ENCODE results near the gene LSMEM2.
"Not testable (repeated sequence)": the region's sequence is repeated elsewhere in the genome, so short reads cannot be mapped to it uniquely, and the experiment has no call there.

LSMEM2 gene

DNA sequence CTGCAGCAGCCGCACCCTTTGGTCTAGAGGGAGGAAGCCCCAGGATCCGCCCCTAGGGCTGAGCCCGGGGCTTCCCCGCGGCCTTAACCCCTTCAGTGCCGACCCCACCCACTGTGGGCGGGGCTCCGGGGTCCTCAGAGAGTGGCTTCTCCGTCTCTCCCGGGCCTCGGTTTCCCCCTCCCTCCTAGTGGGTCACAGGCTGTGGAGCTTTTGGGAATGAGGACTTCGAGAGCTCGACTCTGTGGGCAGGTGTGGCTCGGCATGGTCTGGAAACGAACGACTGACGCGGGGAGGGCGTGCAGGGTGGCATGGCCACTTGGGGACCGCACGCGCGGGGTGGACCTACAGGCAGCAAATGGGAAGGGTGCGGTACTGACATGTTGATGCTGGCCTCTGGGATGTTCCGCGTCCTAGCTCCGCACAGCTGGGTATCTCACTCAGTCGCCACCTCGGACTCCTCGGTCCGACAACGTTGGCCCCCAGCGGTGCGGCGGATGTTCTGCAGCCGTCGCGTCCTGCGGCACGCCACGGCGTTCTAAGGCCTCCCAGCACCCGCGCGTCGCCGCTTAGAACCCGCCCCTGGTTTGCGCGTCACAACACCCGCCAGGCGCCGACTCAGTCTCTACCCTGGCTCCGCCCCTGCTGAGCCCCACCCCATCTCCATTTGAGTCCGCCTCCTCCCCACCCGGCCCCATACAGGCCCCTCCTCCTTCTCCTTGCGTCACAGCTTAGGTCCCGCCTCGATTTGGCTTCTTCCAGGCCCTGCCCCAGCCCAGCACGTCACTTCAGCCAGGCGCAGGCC, 20.1 kb downstream of the LSMEM2 start, which contains the start of the genes HYAL3 and NAA80:
TSS of gene HYAL3 (minus strand) at position 570 of the 802 bp plus-strand sequence. CDS start 3,803 bp downstream, outside the sequence.
TSS of gene NAA80 (minus strand) at position 570 of the 802 bp plus-strand sequence. CDS start 1,942 bp downstream, outside the sequence.
- DNase-seq (ENCODE audit: low read depth in 2 of 2) = peak; percentile 98 to 99

DNA sequence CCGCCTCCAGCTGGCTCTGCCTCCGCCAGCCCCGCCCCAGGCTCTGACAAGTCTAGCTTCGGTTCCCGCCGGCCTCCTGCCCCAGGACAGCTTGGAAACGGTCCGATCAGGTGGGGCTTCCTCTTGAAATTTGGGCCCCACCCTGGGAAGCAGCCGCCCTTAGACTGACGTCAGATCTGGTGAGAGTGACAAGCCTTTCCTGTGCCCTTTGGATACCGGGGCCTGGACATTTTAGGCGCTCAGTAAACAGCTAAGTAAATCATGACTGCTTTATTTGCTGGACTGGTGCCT, 20.7 kb downstream of the LSMEM2 start:
- DNase-seq (ENCODE audit: low read depth in 2 of 2) = no peak

- DNase-seq (ENCODE audit: low read depth in 2 of 2) = no peak
Measured at GRCh38 chr3:50299929-50300680, 21.2 kb downstream of the LSMEM2 start.

- no peak for DNase-seq (ENCODE audit: low read depth in 2 of 2)
Measured at GRCh38 chr3:50300681-50301254, 21.9 kb downstream of the LSMEM2 start.

GRCh38 chr3:50302095-50303012, 23.5 kb downstream of the LSMEM2 start:
- DNase-seq (ENCODE audit: low read depth in 2 of 2) = no peak

DNA sequence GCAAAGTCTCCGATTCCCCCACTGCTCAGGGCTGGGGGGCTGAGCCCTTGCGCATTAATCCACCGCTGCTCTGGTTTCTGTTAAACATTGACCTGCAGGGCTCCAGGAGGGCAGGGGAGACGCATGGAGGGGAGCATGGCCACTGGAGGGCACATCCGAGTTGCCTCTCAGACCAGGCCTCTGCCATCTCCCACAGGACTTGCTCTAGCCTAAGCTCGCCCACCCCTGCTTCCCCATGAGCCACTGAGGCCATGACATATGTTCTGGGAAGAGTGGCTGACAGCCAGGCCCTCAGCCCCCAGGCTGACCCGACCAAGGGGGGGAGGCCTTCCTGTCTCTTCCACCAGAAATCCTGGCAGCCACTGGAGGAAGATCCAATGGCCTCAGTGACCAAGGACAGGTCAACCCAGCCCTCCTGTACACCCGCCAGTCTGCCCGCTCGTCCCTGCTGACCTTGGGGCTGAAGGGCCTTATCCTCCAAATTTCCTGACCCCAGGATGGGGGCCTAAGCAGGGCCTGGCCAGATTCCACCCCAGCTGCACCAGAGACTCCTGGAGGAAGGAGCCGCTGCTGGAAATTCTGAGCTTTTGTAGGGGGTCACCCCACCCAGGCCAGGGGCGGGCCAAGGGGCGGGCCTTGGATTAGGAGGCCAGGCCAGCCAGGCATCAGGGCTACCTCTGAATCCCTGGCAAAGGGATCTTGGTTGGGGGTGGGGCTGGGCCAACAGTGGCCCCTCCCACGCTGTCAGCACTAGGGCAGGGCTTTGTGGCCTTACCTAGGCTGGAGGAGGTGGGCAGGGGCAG, 24.3 kb downstream of the LSMEM2 start, which contains the start of gene HYAL1:
TSS of gene HYAL1 (minus strand) at position 562 of the 803 bp plus-strand sequence. CDS start 618 bp downstream, outside the sequence.
- no peak for DNase-seq (ENCODE audit: low read depth in 2 of 2)

- no peak for DNase-seq (ENCODE audit: low read depth in 2 of 2)
Measured at GRCh38 chr3:50304601-50305000, 25.7 kb downstream of the LSMEM2 start.

GRCh38 chr3:50312041-50312440, 33.2 kb downstream of the LSMEM2 start:
- not testable (repeated sequence) for DNase-seq (ENCODE audit: low read depth in 2 of 2)

- no peak for DNase-seq (ENCODE audit: low read depth in 2 of 2)
Measured at GRCh38 chr3:50314342-50314741, 35.5 kb downstream of the LSMEM2 start.

DNA sequence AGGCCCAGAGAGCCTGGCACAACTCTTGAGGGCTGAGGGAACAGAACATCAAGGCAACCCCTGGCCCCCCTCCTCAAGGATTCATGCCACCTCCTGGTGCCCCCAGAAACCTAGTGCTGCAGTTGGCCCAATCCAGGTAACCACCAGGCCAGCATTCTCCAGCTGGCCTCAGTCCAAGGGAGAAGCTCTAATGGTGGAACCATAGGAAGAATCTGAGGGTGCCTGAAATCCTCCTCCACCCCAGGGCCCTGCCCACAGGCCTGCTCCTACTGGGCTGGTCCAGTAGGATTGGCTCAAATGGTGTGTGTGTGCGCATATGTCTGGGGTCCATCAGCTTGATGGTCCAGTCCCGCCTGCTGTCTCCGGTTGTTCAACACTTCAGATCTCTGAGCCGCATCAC, 35.9 kb downstream of the LSMEM2 start:
- DNase-seq (ENCODE audit: low read depth in 2 of 2) = no peak

DNA sequence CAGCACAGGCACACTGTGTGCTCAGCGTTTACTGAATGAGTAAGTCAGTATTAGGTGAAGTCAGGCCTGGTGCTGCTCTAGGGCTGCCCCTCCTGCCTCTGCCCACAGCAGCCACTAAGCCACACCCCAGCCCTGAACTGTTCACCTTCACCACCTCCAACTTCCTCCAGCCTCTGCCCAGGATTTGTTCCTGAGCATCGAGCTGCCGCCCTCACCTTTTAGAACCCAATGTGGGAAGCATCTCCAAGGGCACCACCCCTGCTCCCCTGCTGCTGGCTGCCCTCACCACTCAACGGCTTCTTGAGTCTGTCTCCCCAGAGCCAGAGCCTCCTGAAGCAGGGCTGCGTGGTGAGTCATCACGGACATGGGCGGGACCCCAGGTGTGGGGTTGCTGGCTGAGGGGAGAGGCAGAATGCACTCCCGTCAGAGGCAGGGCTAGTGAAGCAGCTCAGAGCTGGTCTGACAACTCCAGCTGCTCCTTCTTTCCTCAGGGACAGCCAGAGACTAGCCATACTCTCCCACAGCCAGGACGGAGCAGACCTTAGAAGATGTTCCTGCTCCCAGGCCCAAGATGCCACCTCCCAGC, 37.9 kb downstream of the LSMEM2 start:
- no peak for DNase-seq (ENCODE audit: low read depth in 2 of 2)

DNA sequence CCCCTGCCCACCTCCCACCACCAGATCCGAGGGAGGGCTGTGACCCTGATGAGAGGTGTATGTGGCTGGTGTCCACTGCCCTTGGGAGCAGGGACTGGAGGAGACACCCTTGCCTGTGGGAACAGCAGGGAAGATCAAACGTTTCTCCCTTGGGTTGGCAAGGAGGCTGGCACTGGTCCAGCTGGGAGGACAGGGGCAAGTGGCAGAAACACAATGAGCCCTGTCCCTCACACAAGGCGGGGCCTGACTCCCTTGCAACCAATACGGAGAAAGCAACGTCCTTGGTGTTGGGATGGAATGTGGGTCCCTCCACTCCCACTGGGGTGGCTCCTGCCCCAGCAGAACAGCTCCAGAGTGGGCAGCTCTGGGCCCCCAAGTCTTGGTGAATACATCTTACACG, 38.4 kb downstream of the LSMEM2 start:
- DNase-seq (ENCODE audit: low read depth in 2 of 2) = no peak

DNA sequence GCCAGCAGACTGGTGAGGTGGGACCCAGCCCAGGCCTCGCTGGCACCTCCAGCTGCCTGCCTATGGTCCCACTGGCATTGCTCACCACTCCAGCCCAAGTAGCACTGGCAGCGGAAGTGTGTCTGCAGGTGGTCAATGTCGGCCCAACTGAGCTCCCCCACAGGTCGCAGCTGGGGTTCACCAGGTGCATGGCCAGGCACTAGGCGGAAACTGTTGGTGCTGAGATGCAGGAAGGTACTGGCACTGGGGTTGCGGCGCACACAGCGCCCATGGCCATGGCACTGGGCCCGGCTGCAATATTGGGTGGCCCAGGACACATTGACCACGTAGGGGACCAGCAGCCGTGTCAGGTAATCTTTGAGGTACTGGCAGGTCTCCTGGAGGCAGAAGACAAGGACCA, 39.3 kb downstream of the LSMEM2 start:
- DNase-seq (ENCODE audit: low read depth in 2 of 2) = no peak

GRCh38 chr3:50318615-50319014, 39.7 kb downstream of the LSMEM2 start:
- DNase-seq (ENCODE audit: low read depth in 2 of 2) = no peak

DNA sequence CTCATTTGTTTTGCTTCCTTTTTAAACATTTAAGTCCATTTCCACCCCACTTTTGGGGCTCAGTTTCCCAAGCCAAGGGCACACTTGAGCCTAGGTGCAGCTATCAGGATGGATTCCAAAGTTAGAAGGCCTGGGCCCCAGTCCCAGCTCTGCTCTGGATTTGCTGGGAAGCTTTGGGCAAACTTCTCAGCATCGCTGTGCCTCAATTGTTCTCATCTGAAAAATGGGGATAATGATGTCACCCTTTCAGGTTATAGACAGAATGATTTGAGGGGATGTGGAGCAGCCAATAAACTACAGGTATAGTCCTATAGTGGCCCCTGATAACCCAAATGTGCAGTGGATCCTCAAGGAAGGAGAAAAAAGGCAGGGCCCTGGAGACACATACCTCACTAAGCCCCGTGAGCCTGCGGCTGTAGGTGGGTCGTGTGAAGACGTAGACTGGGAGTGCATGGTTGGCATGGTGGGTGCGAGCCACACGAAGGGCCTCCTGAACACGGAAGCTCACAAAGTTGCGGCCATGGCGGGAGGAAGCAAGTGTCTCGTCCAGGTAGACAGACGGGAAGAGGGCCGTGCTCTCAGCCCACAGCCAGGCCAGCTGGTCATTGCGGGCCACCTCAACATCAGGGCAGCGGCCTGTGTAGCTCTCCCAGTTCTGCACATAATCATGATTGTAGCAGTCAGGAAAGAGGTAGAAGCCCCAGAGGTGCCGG, 40.5 kb downstream of the LSMEM2 start:
- DNase-seq (ENCODE audit: low read depth in 2 of 2) = no peak

DNA sequence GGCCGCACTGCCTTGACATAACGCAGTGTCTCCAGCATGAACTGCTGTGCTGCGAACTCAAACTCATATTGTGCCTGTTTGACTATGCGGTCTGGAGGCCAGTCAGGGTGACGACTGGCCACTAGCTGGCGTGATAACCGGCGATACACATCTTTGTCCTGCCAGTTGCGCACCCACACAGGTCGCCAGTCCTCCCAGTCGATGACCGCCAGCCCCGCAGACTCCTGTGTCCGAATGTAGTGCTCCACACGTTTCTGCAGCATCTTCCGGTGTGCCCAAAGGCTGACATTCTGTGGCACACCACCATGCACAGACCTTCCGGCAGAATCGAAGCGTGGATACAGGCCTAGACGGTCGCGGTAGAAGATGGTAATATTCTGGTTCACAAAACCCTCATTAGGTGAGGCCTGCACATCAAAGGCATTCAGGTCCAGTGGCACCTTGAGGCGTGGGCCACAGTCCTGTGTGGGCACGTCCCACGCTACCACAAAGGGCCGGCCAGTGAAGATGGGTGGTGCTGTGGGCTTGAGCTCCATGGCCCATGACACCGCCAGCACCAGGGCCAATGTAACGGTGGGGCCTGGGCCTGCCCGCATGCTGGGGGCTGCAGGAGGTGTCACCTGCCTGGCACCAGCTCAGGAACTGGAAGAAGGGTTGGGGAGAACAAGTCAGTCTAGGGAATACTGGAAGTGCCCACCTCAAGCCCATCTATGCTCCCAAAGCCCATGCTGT, 41.2 kb downstream of the LSMEM2 start:
- no peak for DNase-seq (ENCODE audit: low read depth in 2 of 2)

GRCh38 chr3:50320853-50321335, 42.0 kb downstream of the LSMEM2 start:
- peak in 1 of 2 donors; percentile 62 for DNase-seq (ENCODE audit: low read depth in 2 of 2)

DNA sequence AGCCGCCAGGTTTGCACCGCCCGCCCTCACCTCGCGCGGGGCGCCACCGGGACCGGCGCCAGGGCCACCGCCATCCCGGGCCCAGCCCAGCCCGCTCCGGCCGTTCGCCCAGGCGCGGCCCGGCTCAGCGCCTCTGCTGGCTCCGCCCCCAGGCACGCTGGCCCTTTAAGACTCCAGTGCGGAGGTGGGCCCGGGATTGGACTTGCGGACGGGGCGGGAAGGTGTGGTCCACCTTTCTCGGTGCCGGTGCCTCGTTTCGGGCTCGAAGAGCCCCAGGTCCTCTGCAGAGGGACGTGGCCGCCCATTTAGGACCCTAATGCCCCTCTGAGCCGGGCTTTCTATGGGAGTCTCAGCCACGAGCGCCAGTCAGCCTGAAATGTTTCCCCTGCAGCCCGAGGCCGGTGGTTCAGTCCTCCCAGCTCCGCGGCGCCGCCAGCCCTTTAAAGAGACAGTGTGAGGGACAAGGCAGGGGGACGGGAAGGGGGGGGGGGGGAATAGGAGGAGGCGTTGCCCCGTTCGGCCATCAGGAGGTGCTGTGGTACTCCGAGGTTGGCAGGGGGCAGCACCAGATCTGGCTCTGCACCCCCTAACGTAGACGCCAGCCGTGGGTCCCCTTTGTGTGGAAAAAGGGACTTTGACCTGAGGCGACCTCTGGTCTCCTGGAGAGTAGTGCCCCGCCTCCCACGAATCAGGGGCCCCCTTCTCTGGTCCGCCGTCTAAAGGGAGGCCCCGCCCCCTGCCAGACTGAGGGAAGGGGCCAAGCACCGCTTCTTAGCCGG, 42.6 kb downstream of the LSMEM2 start:
- DNase-seq (ENCODE audit: low read depth in 2 of 2) = peak; percentile 75 to 84

Data from stimulated activated CD4-positive, alpha-beta T cell treated with anti-CD3 and anti-CD28 coated beads, Interleukin-4, amount 100 ng/mL, for 48 hours (primary cell).